K562 (cell line): ENCODE data around the gene TAS1R3. TPM values are rescaled to one million over a fixed set of nuclear protein-coding genes. Genes with fewer than 3 reads are reported as not detected.
A peak's percentile ranks its signal among the peaks of the same experiment; 100 is the strongest.

Source experiments
- ATAC-seq: fragments of 200-7000 bp; cut with Tn5 transposase; 3 replicates; pipeline ENCODE4 v1.9.1; 2020; ENCODE audit warnings: moderate library complexity
- BruUV-seq: library from RNA; stranded (reverse); fragments of 400-500 nt; replicated peaks from 2 replicates; lab custom pipeline; 2021; lab: Mats Ljungman, UMichigan
- CTCF ChIA-PET: fragments of 300-600 bp; formaldehyde crosslinking; extraction: SDS; loops from one replicate; lab custom pipeline; 2021; ENCODE audit warnings: low intra/inter-chr PET ratio; lab: Yijun Ruan, JAX
- POLR2A ChIA-PET: fragments of 300-600, 350-650 bp; sonication (Branson Sonifier 250); formaldehyde crosslinking; extraction: SDS; loops from one replicate; lab custom pipeline; 2021; ENCODE audit warnings: antibody characterized with exemption, inconsistent platforms; lab: Yijun Ruan, JAX
- DNase-seq, 4 experiments: peaks; one replicate each; pipeline versions ENCODE4 v3.0.0 to v3.0.0-alpha.2; 2011 to 2018; ENCODE audit warnings: low spot score in 3 of 4, mixed read lengths in 3 of 4; ENCODE audit errors: extremely low read depth in 1 of 4
- FAIRE-seq: peaks from 2 replicates; lab custom pipeline; 2011; peaks lifted over from hg19 to GRCh38; lab: Jason Lieb, UNC
- H2AFZ ChIP-seq: 2 replicates; pipeline ENCODE4 v1.6.0; 2011; ENCODE audit warnings: low read depth, low read length, control low read depth, inconsistent platforms
- H3K27ac ChIP-seq: fragments of 200-600 bp; 3 replicates; pipeline ENCODE4 v1.8.0; 2011; ENCODE audit warnings: low read depth, mild to moderate bottlenecking, control low read depth, inconsistent platforms, low read length, moderate library complexity, mixed read lengths; ENCODE audit errors: extremely low read depth
- H3K27me3 ChIP-seq, 2 experiments: fragments of 300-600 bp in 1 of 2; 2 replicates in 1 of 2; 3 replicates in 1 of 2; pipeline versions ENCODE4 v1.6.0 to v1.8.0; 2011; ENCODE audit warnings: inconsistent platforms in 2 of 2, low read length in 2 of 2, mild to moderate bottlenecking in 1 of 2, mixed read lengths in 1 of 2, moderate library complexity in 1 of 2; ENCODE audit not compliant: control insufficient read depth in 2 of 2, insufficient read depth in 2 of 2
- H3K36me3 ChIP-seq: fragments of 300-600 bp; 3 replicates; pipeline ENCODE4 v1.8.0; 2011; ENCODE audit warnings: mild to moderate bottlenecking, low read length, inconsistent platforms; ENCODE audit not compliant: control insufficient read depth, insufficient read depth
- H3K4me1 ChIP-seq, 2 experiments: fragments of 200-600 bp in 1 of 2; replicated peaks in 1 of 2; 2 replicates in 1 of 2; 3 replicates in 1 of 2; pipeline versions ENCODE4 v1.5.1 to v1.8.0; 2011; ENCODE audit warnings: inconsistent platforms in 2 of 2, low read length in 2 of 2, mild to moderate bottlenecking in 1 of 2, mixed read lengths in 1 of 2, moderate library complexity in 1 of 2; ENCODE audit not compliant: control insufficient read depth in 2 of 2, insufficient read depth in 2 of 2
- H3K4me2 ChIP-seq: 2 replicates; pipeline ENCODE4 v1.6.1; 2011; ENCODE audit warnings: low read length, control low read depth, inconsistent platforms, mixed read lengths; ENCODE audit not compliant: insufficient read depth
- H3K4me3 ChIP-seq: fragments of 200-600 bp; sonication (generic), shearing (Covaris generic); 2 replicates; pipeline ENCODE4 v1.5.1; 2016; ENCODE audit warnings: control low read depth, inconsistent platforms
- H3K79me2 ChIP-seq: fragments of 200-600 bp; 3 replicates; pipeline ENCODE4 v1.8.0; 2011; ENCODE audit warnings: low read length, inconsistent platforms; ENCODE audit not compliant: control insufficient read depth, insufficient read depth
- H3K9ac ChIP-seq, 2 experiments: 2 replicates each; pipeline versions ENCODE4 v1.6.0 to v1.6.1; 2011; ENCODE audit warnings: low read depth in 2 of 2, low read length in 2 of 2, control low read depth in 1 of 2, inconsistent platforms in 1 of 2, mild to moderate bottlenecking in 1 of 2, mixed read lengths in 1 of 2; ENCODE audit not compliant: insufficient read depth in 1 of 2
- H3K9me1 ChIP-seq: one replicate; pipeline ENCODE4 v1.6.0; 2011; ENCODE audit warnings: inconsistent platforms, mild to moderate bottlenecking, low read length, moderate library complexity; ENCODE audit not compliant: control insufficient read depth, insufficient read depth
- H3K9me3 ChIP-seq: replicated peaks from 2 replicates; pipeline ENCODE4 v1.5.1; 2011; ENCODE audit warnings: low read depth, low read length, inconsistent platforms; ENCODE audit not compliant: control insufficient read depth, insufficient read depth
- H4K20me1 ChIP-seq: replicated peaks from 2 replicates; pipeline ENCODE4 v1.6.1; 2011; ENCODE audit warnings: low read length, inconsistent platforms, mixed read lengths; ENCODE audit not compliant: control insufficient read depth, insufficient read depth
- CBFA2T2 ChIP-seq: fragments of 450-650 bp; conservative IDR thresholded peaks from 2 replicates; pipeline ENCODE4 v1.6.1; 2017; ENCODE audit warnings: mild to moderate bottlenecking
- DEAF1 ChIP-seq: fragments of 450-650 bp; formaldehyde crosslinking; IDR thresholded peaks from 2 replicates; pipeline ENCODE4 v1.4.0; 2020; ENCODE audit warnings: mild to moderate bottlenecking, moderate library complexity
- ERF ChIP-seq: fragments of 450-650 bp; formaldehyde crosslinking; IDR thresholded peaks from 2 replicates; pipeline ENCODE4 v1.4.0; 2020; ENCODE audit warnings: mild to moderate bottlenecking, mixed read lengths
- HDAC1 ChIP-seq, 2 experiments: fragments of 450-650 bp; IDR thresholded peaks; 2 replicates each; pipeline ENCODE4 v1.6.1; 2016 to 2017; ENCODE audit warnings: inconsistent platforms in 1 of 2, mild to moderate bottlenecking in 1 of 2, moderate library complexity in 1 of 2
- HNRNPL ChIP-seq: fragments of 200-400 bp; formaldehyde crosslinking; IDR thresholded peaks from 2 replicates; pipeline ENCODE4 v1.6.1; 2017; ENCODE audit warnings: low read depth, mild to moderate bottlenecking, low read length
- ILF3 ChIP-seq: fragments of 450-650 bp; IDR thresholded peaks from 2 replicates; pipeline ENCODE4 v1.6.1; 2018; ENCODE audit warnings: antibody characterized with exemption, mild to moderate bottlenecking, moderate library complexity, borderline replicate concordance
- SETDB1 ChIP-seq: IDR thresholded peaks from one replicate; pipeline ENCODE4 v1.6.1; 2012; ENCODE audit warnings: low read length, control low read depth, inconsistent platforms
- SOX6 ChIP-seq: fragments of 450-650 bp; IDR thresholded peaks from 2 replicates; pipeline ENCODE4 v1.6.1; 2014; ENCODE audit warnings: mild to moderate bottlenecking
- STAT5B ChIP-seq: fragments of 250-450 bp; sonication (Bioruptor Pico); IDR thresholded peaks from 2 replicates; pipeline ENCODE4 v1.8.0; 2021; ENCODE audit warnings: mild to moderate bottlenecking, inconsistent platforms
- TFAM ChIP-seq: fragments of 250-450 bp; sonication (Bioruptor Pico); conservative IDR thresholded peaks from 2 replicates; pipeline ENCODE4 v1.5.0; 2021; ENCODE audit warnings: mild to moderate bottlenecking, moderate library complexity
- ZBTB33 ChIP-seq: sonication (generic); formaldehyde crosslinking; IDR thresholded peaks from 2 replicates; pipeline ENCODE4 v1.8.1; 2023; ENCODE audit warnings: mild to moderate bottlenecking, missing genetic modification reagents
- ZNF239 ChIP-seq: fragments of 250-450 bp; sonication (Bioruptor Pico); IDR thresholded peaks from 2 replicates; pipeline ENCODE4 v1.4.0; 2020; ENCODE audit warnings: mild to moderate bottlenecking
- ZNF778 ChIP-seq: fragments of 450-650 bp; formaldehyde crosslinking; IDR thresholded peaks from 2 replicates; pipeline ENCODE4 v1.4.0; 2020; ENCODE audit warnings: mild to moderate bottlenecking, moderate library complexity
- WGBS: fragments of 100-300 bp; shearing (Covaris generic); methylation state at CpG from one replicate; pipeline ENCODE4 v1.1.6; 2016; ENCODE audit warnings: low coverage, mixed read lengths; ENCODE audit not compliant: insufficient coverage; ENCODE audit errors: missing lambda C conversion rate; 5-methylcytosine and 5-hydroxymethylcytosine counted together
- in situ Hi-C: fragments of 300-500 bp; cut with MboI; formaldehyde crosslinking; loops from 4 replicates; pipeline ENCODE4 v1.15.0; 2018; ENCODE audit warnings: inconsistent platforms, mixed read lengths
- intact Hi-C: fragments of 100-400 bp; cut with micrococcal nuclease; formaldehyde crosslinking; loops from 2 replicates; pipeline ENCODE4 v1.14.2; 2022
- polyA plus RNA-seq, 8 experiments: library from polyadenylated mRNA; depleted of rRNA in 4 of 8; stranded (reverse) in 5 of 8; unstranded in 3 of 8; fragments of >200 nt; fragmentation: Nextera tagmentation in 2 of 8; fragmentation: Illumina TruSeq in 1 of 8; extraction: Ambion mirVana in 2 of 8; extraction: Trizol in 1 of 8; gene quantifications; 2 replicates each; pipeline versions ENCODE4 v1.2.1 to v1.2.3, GENCODE V29; 2011 to 2014; ENCODE audit warnings: inconsistent platforms in 1 of 8, missing spikeins in 1 of 8
- total RNA-seq, 7 experiments: library from RNA; depleted of rRNA in 6 of 7; stranded (reverse); fragments of >200 nt in 6 of 7; fragmentation: Illumina TruSeq in 2 of 7; extraction: Trizol in 2 of 7; gene quantifications; 2 replicates each; pipeline versions ENCODE4 v1.2.1 to v1.2.3, GENCODE V29; 2011 to 2021; ENCODE audit warnings: low replicate concordance in 1 of 7
- TF ChIP-seq, protein P1 (sequence below): sonication (generic); formaldehyde crosslinking; IDR thresholded peaks from 2 replicates; pipeline ENCODE4 v1.8.0; 2022; ENCODE audit warnings: missing genetic modification reagents, mild to moderate bottlenecking, moderate library complexity, borderline replicate concordance
- TF ChIP-seq, protein P2 (sequence below): fragments of 250-450 bp; sonication (Bioruptor Pico); IDR thresholded peaks from 2 replicates; pipeline ENCODE4 v1.6.1; 2021; ENCODE audit warnings: mild to moderate bottlenecking
- TF ChIP-seq, protein P3 (sequence below): sonication (generic); formaldehyde crosslinking; IDR thresholded peaks from 2 replicates; pipeline ENCODE4 v1.8.1; 2023; ENCODE audit warnings: mild to moderate bottlenecking, missing genetic modification reagents

Gene TAS1R3
- total and polyA plus RNA-seq, 9 of the 15 experiments (the other 6 are each of a cell fraction or from before 2014, with no cell fraction given), result 0.07 to 0.13 TPM; not detected in 7

- Histone ChIP-seq H3K9me3 (no peaks in the 10 kb centered on the region), H3K4me3 (peak overlapping the region; percentile 51; the same call in 1 of the 2 replicates), H3K27ac (no peak overlapping the region), H3K36me3 (peaks cover 17% of the 10 kb centered on the region; the same call in 1 of the 3 replicates), H3K9me1 (peaks cover 12% of the 10 kb centered on the region), H3K9ac (peak overlapping the region in 1 of 2 experiments; percentile 84; a peak in 2 of 4 replicates), H3K79me2 (no peaks in the 10 kb centered on the region), H2AFZ (peak overlapping the region; percentile 67; the same call in 1 of the 2 replicates), H3K4me1 (peaks cover 5 to 79% of the 10 kb centered on the region in 2 experiments; a peak in 3 of 5 replicates), H3K4me2 (peak overlapping the region; percentile 81; the same call in 1 of the 2 replicates), H3K27me3 (peaks cover 0 to 3% of the 10 kb centered on the region in 2 experiments; a peak in 1 of 5 replicates), H4K20me1 (peaks cover 19% of the 10 kb centered on the region; the same call in 1 of the 2 replicates)
- DNase-seq, result no peak
- no peak for FAIRE-seq
- intact Hi-C loops (loop anchor here (10.0 kb wide), 1 partner anchor 310 kb away; the partner anchor contains the start of gene PERM1), in situ Hi-C loops (no loop called here)
- BruUV-seq, result no TSS peak
- ATAC-seq, result no peak
- ChIA-PET POLR2A (interaction anchor here (1.2 kb wide), 1 partner anchor 11 kb away, joined by 3 read pairs; no protein-coding TSS in a partner anchor), CTCF (no interaction called here)
- 71% methylated on average over 37 of the region's 58 CpGs for WGBS
- TF ChIP-seq TFAM (CRISPR knock-in tag), result no peak
- TF ChIP-seq, protein P1, sequence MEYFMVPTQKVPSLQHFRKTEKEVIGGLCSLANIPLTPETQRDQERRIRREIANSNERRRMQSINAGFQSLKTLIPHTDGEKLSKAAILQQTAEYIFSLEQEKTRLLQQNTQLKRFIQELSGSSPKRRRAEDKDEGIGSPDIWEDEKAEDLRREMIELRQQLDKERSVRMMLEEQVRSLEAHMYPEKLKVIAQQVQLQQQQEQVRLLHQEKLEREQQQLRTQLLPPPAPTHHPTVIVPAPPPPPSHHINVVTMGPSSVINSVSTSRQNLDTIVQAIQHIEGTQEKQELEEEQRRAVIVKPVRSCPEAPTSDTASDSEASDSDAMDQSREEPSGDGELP (CRISPR knock-in tag), result no peak
- TF ChIP-seq ILF3, result no peak
- no peak for TF ChIP-seq ZNF239 (CRISPR knock-in tag)
- no peak for TF ChIP-seq SOX6
- no peak for TF ChIP-seq HDAC1 (IDR thresholded peaks at IDR 0.05)
- peak; percentile 52; the same call in 1 of the 2 replicates for TF ChIP-seq HNRNPL
- peak; percentile 20; the same call in 1 of the 2 replicates for TF ChIP-seq ERF (CRISPR knock-in tag)
- TF ChIP-seq, protein P2, sequence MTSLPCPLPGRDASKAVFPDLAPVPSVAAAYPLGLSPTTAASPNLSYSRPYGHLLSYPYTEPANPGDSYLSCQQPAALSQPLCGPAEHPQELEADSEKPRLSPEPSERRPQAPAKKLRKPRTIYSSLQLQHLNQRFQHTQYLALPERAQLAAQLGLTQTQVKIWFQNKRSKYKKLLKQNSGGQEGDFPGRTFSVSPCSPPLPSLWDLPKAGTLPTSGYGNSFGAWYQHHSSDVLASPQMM (CRISPR knock-in tag), result no peak
- TF ChIP-seq DEAF1 (CRISPR knock-in tag), result no peak
- TF ChIP-seq CBFA2T2, result no peak
- no peak for TF ChIP-seq SETDB1
- TF ChIP-seq ZNF778 (CRISPR knock-in tag), result no peak
- TF ChIP-seq, protein P3, sequence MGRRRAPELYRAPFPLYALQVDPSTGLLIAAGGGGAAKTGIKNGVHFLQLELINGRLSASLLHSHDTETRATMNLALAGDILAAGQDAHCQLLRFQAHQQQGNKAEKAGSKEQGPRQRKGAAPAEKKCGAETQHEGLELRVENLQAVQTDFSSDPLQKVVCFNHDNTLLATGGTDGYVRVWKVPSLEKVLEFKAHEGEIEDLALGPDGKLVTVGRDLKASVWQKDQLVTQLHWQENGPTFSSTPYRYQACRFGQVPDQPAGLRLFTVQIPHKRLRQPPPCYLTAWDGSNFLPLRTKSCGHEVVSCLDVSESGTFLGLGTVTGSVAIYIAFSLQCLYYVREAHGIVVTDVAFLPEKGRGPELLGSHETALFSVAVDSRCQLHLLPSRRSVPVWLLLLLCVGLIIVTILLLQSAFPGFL (CRISPR knock-in tag), result no peak
- TF ChIP-seq STAT5B (CRISPR knock-in tag), result no peak
- peak; percentile 82; the same call in 1 of the 2 replicates for TF ChIP-seq ZBTB33
These were observed 36.7 kb upstream of the TAS1R3 start for GRCh38 chr1:1294250-1294890.
